HG02981 (cell line): Measurements from ENCODE around the gene RMDN2.

Experiments
- ATAC-seq: cut with Tn5 transposase; IDR thresholded peaks from one replicate; pipeline ENCODE4 v1.9.1; 2021; ENCODE audit warnings: mild to moderate bottlenecking, moderate library complexity; ENCODE audit not compliant: unreplicated experiment

The RMDN2 gene

GRCh38 chr2:37925063-37925897 is at the start of gene RMDN2:
Gene RMDN2, plus strand, starts transcription at chr2:37925287. Its CDS starts 3,991 bp downstream, at chr2:37929278.
- ATAC-seq: peak; percentile 78

GRCh38 chr2:37875403-37875906 is 49.6 kb upstream of the RMDN2 start:
- no peak for ATAC-seq

GRCh38 chr2:37876227-37876626 is 48.9 kb upstream of the RMDN2 start:
- no peak for ATAC-seq

- ATAC-seq: no peak
Measured at GRCh38 chr2:37877457-37878315, 47.4 kb upstream of the RMDN2 start.

- ATAC-seq: no peak
Measured at GRCh38 chr2:37878536-37878935, 46.6 kb upstream of the RMDN2 start.

- ATAC-seq: no peak
Measured at GRCh38 chr2:37880551-37880950, 44.5 kb upstream of the RMDN2 start.

- no peak for ATAC-seq
Measured at GRCh38 chr2:37881397-37881796, 43.7 kb upstream of the RMDN2 start.

GRCh38 chr2:37882036-37882435 is 43.1 kb upstream of the RMDN2 start:
- no peak for ATAC-seq

GRCh38 chr2:37883518-37883917 is 41.6 kb upstream of the RMDN2 start:
- no peak for ATAC-seq

- no peak for ATAC-seq
Measured at GRCh38 chr2:37885329-37885993, 39.6 kb upstream of the RMDN2 start.

GRCh38 chr2:37886745-37887144 is 38.3 kb upstream of the RMDN2 start:
- ATAC-seq: no peak

- no peak for ATAC-seq
Measured at GRCh38 chr2:37887286-37887685, 37.8 kb upstream of the RMDN2 start.

GRCh38 chr2:37890893-37891495 is 34.1 kb upstream of the RMDN2 start:
- ATAC-seq: no peak

- ATAC-seq: no peak
Measured at GRCh38 chr2:37891846-37892435, 33.1 kb upstream of the RMDN2 start.

GRCh38 chr2:37892436-37893114 is 32.5 kb upstream of the RMDN2 start:
- ATAC-seq: peak; percentile 66

- no peak for ATAC-seq
Measured at GRCh38 chr2:37893327-37893726, 31.8 kb upstream of the RMDN2 start.

GRCh38 chr2:37894047-37894446 is 31.0 kb upstream of the RMDN2 start:
- no peak for ATAC-seq

- no peak for ATAC-seq
Measured at GRCh38 chr2:37894601-37895000, 30.5 kb upstream of the RMDN2 start.

GRCh38 chr2:37895140-37895539 is 29.9 kb upstream of the RMDN2 start:
- no peak for ATAC-seq

- no peak for ATAC-seq
Measured at GRCh38 chr2:37896319-37896718, 28.8 kb upstream of the RMDN2 start.
